IPS-18a (cell line): ENCODE data around the gene PARN.
"Not testable (repeated sequence)": the region's sequence is repeated elsewhere in the genome, so short reads cannot be mapped to it uniquely, and the experiment has no call there.

Experiments
- H3K27ac ChIP-seq: one replicate; pipeline ENCODE4 v1.5.1; 2013; ENCODE audit warnings: low read length
- H3K27me3 ChIP-seq: one replicate; pipeline ENCODE4 v1.6.1; 2013; ENCODE audit warnings: mild to moderate bottlenecking, low read length; ENCODE audit not compliant: control insufficient read depth, insufficient read depth
- H3K36me3 ChIP-seq: one replicate; pipeline ENCODE4 v1.6.1; 2013; ENCODE audit warnings: low read depth, low read length; ENCODE audit not compliant: control insufficient read depth
- H3K4me1 ChIP-seq: one replicate; pipeline ENCODE4 v1.6.1; 2013; ENCODE audit warnings: low read depth, low read length; ENCODE audit not compliant: control insufficient read depth
- H3K4me3 ChIP-seq: one replicate; pipeline ENCODE4 v1.5.1; 2013; ENCODE audit warnings: low read length
- H3K9ac ChIP-seq: one replicate; pipeline ENCODE4 v1.6.1; 2013; ENCODE audit warnings: mild to moderate bottlenecking, low read length, moderate library complexity
- H3K9me3 ChIP-seq: one replicate; pipeline ENCODE4 v1.6.1; 2013; ENCODE audit warnings: low read depth, low read length; ENCODE audit not compliant: control insufficient read depth

The PARN gene

DNA sequence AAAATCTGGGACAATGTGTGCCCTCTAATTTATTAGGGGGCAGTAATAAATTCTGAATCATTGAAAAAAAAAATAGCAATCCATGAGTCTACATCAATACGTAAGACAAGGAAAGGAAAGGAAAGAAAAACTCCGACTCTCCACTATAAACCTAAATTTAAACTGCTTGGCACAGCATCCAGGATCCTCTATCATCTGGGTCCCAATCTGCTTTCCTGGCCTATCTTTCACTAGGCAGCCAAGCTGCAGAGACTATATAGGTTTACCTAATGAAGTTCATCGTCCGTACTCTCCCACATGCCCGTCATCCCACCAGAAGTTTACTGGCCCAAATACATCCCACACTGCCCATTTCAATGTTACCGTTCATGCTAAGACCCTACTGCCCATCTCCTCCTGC, 179.2 kb downstream of the PARN start:
- Histone ChIP-seq H3K36me3 (no peaks in the 10 kb centered on the region), H3K9ac (no peak overlapping the region), H3K9me3 (no peaks in the 10 kb centered on the region), H3K4me1 (no peaks in the 10 kb centered on the region), H3K27ac (no peak overlapping the region), H3K27me3 (no peaks in the 10 kb centered on the region), H3K4me3 (no peak overlapping the region)

DNA sequence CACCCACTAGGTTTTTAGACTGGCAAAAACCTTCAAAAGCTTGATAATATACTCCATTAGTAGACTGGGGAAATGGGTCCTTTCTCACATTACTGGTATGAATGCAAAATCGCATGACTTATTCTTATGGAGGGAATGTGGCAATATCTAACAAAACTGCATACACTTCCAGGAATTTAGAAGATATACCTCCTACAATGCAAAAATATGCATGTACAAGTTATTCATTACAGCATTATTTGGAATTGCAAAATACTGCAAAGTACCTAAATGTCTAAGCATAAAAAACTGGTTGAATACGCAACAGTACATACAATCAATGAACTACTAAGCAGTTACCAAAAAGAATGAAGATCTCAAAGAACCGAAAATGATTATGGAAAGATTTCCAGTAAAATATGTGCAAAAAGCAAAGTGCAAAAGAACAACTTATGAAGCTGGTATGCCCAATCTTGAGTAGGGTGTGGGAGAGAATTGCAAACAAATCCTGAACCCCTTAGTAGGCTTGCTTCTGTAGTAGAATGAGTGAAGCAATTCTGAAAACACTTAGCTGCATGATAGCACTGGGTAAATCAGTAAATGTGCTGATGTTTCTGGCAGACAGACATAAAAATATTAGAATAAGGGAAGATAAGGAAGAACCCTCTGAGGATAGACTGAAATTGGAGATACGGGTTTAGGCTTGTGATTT, 180.1 kb downstream of the PARN start:
- Histone ChIP-seq H3K4me3 (no peak overlapping the region), H3K9ac (no peak overlapping the region), H3K27me3 (no peaks in the 10 kb centered on the region), H3K4me1 (no peaks in the 10 kb centered on the region), H3K36me3 (peaks cover 4% of the 10 kb centered on the region), H3K9me3 (no peaks in the 10 kb centered on the region), H3K27ac (no peak overlapping the region)

DNA sequence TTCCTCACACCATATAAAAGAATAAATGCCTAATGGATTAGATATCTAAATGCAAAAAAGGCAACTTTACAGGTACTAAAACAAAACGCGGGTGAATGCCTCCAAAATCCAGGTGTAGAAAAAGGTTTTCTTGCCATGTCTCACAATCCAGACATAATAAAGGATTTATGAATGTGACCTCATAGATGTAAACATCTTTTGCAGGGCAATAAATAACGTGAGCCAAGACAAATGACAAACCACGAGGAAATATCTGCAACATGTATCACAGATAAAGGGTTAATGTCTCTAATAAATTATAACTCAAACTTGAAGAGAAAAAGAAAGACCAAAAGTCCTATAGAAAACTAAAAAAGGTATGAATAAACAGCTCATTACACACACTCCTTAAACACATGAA, 180.7 kb downstream of the PARN start:
- Histone ChIP-seq H3K27ac (no peak overlapping the region), H3K9ac (no peak overlapping the region), H3K27me3 (no peaks in the 10 kb centered on the region), H3K9me3 (no peaks in the 10 kb centered on the region), H3K4me3 (no peak overlapping the region), H3K4me1 (no peaks in the 10 kb centered on the region), H3K36me3 (peaks cover 4% of the 10 kb centered on the region)

DNA sequence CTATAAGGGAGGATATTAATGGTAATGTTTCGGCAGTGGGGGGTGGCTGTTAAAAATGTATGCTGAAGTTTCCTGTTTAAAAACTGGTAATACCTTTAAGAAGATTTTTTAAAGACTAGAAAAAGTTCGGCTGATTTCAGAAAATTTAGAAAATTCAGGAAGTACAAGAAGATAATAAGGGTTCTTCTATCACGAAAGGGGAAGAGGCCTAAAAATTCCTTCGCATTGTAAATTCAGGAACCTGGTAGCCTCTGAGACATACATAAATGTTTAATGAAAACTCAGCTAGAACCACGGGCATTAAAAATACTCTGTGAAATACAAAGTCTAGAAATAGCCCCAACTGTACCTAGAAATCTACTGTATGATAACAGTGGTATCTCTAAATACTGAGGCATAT, 181.2 kb downstream of the PARN start:
- Histone ChIP-seq H3K27ac (no peak overlapping the region), H3K9me3 (no peaks in the 10 kb centered on the region), H3K27me3 (no peaks in the 10 kb centered on the region)

DNA sequence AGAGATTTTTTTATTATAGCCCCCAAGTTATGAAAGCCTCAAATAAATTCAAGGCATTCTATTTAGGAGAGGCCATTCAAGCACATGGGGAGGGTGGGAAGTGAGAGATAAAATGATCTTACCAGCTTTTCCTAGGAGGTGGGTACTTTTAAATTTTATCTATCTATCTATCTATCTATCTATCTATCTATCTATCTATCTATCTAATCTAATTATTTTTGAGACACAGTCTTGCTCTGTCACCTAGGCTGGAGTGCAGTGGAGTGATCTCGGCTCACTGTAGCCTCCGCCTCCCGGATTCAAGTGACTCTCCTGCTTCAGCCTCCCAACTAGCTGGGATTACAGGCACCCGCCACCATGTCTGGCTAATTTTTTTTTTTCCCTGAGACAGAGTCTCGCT, 182.3 kb downstream of the PARN start:
- H3K36me3 ChIP-seq: peaks cover 4% of the 10 kb centered on the region
- no peak overlapping the region for H3K9ac ChIP-seq
- no peak overlapping the region for H3K27ac ChIP-seq
- no peaks in the 10 kb centered on the region for H3K4me1 ChIP-seq
- H3K9me3 ChIP-seq: no peaks in the 10 kb centered on the region
- H3K4me3 ChIP-seq: no peak overlapping the region
- no peaks in the 10 kb centered on the region for H3K27me3 ChIP-seq

More for the DNA sequence above, 181.2 kb downstream of the PARN start:
- peaks cover 4% of the 10 kb centered on the region for H3K36me3 ChIP-seq
- H3K4me1 ChIP-seq: no peaks in the 10 kb centered on the region
- no peak overlapping the region for H3K4me3 ChIP-seq
- no peak overlapping the region for H3K9ac ChIP-seq

DNA sequence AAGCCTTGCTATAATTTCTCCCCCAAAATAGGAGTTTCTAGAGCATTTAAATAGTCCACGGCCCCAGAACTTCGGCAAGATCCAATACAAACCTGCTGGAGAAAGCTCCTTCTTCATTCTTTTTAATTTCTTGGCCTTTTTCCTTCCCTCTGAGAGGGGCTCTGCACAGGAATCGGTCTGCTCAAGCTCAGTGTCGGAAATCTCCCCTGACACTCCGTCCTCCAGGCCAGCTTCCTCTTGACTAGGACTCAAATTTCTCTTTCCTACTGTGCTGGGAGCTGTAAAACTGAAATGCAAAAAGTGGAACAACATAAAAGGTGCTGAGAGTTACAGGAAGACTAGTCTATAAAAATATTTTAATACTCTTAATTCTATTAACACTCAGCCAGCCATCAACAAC, 183.3 kb downstream of the PARN start:
- Histone ChIP-seq H3K27ac (no peak overlapping the region), H3K9ac (no peak overlapping the region), H3K4me3 (no peak overlapping the region), H3K27me3 (no peaks in the 10 kb centered on the region), H3K36me3 (peaks cover 4% of the 10 kb centered on the region), H3K9me3 (no peaks in the 10 kb centered on the region), H3K4me1 (peaks cover 3% of the 10 kb centered on the region)

DNA sequence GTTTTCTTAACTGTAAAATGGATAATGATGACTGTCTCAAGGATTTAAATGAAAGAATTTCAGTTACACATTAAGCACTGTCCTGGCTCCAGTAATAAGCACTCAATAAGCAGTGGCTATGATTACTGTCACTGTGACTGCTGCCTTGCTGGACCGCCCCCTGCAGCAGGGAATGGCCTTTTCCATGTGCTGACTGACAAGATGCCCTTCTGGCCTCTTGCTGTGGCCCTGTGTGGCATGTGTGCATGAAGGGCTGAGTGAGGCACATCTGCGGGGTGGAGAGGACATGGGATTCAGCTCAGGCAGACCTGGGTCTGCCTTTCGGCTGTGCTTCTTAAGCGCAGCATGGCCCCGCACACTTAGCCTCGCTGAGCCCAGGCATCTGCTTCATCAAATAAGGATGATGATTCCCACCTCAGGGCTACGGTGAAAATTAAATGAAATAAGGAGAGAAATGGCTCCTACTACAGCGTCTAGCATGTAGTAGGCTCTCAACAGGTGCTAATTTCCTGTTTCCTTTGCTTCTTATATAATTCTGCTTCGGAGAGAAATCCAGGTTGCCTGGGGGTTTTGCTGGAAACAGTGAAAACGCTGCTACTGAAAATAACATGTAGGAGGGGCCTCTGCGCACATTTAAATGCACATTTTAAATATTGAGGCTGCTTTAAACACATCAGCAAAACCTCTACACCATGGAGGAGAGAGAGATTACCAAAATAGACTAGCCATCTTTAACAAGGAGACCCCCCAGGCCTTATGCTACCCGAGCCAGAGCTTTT, 183.9 kb downstream of the PARN start:
- Histone ChIP-seq H3K9me3 (no peaks in the 10 kb centered on the region), H3K27ac (no peak overlapping the region), H3K36me3 (peaks cover 4% of the 10 kb centered on the region), H3K27me3 (no peaks in the 10 kb centered on the region), H3K9ac (no peak overlapping the region), H3K4me3 (no peak overlapping the region), H3K4me1 (peaks cover 5% of the 10 kb centered on the region)

DNA sequence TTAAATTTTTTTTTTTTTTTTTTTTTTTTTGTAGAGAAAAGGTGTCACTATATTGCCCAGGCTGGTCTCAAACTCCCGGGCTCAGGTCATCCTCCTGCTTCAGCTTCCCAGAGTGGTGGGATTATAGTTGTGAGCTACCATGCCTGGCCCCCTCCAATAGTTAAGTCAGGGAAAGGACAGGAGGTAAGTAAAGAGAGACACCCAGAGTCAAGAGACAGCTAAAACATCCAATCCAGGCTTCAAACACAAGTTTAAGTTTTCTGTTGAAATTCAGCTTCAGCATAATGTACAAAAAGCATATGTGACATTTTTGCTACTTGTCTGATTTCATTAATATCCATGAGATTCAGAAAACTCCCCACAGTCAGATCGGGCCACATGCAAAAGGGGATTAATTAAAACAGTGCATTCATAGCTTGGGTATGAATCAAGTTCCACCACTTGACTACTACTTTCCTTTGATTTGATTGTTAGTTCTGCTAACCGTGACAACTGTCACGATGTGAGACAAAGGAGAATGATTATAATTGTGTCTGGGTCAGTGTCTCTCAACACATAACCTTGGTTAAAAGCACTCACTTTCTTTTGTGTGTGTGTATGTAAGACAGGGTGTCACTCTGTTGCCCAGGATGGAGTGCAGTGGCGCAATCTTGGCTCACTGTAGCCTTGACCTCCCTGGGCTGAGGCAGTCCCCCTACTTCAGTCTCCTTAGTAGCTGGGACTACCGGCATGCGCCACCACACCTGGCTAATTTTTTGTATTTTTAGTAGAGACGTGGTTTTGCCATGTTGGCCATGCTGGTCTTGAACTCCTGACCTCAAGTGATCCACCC, 184.9 kb downstream of the PARN start:
- Histone ChIP-seq H3K4me3 (no peak overlapping the region), H3K9ac (no peak overlapping the region), H3K27ac (no peak overlapping the region), H3K36me3 (peaks cover 4% of the 10 kb centered on the region), H3K4me1 (peaks cover 5% of the 10 kb centered on the region), H3K27me3 (no peaks in the 10 kb centered on the region), H3K9me3 (no peaks in the 10 kb centered on the region)

DNA sequence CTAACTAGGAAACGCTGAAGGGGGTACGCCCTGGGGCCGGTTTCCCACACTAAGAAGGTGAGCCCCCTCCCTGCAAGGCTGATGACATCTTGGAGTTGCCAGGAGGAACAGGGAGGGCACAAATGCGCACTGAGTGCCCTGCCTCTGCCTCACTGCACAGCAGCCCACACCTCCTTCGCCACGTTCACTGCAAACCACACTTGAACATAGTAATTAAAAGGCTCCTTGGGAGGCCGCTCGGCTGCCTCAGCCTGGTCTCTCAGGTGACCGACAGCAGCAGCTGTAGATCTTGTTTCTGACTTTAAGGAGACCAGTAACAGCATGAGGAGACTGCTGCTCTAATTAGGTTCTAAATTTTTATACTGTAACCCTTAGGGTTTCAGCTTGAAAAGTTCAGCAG, 188.5 kb downstream of the PARN start:
- H3K9ac ChIP-seq, H3K4me3 ChIP-seq, H3K9me3 ChIP-seq, H3K36me3 ChIP-seq, H3K27me3 ChIP-seq, H3K27ac ChIP-seq, H3K4me1 ChIP-seq: not testable (repeated sequence)

DNA sequence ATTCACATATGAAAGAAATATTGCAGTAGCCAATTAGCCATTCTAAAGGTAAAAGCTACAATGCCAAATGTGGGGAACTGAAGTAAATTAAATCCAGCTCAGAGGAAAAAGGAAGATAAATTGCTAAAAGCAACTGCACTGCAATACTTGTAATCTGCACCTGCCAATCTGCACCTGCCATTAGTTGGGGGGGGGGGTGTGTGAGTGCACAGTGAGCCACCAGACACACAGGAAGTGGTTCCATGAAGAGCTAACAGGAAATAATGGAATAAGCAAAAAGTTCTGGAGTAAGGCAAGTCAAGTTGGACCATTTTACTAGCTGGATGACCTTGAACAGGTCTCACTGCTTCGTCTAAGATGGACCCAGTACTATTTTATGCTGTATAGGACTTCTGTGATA, 191.8 kb downstream of the PARN start:
- no peak overlapping the region for H3K27ac ChIP-seq
- H3K4me3 ChIP-seq: no peak overlapping the region
- no peaks in the 10 kb centered on the region for H3K9me3 ChIP-seq
- no peaks in the 10 kb centered on the region for H3K27me3 ChIP-seq
- no peak overlapping the region for H3K9ac ChIP-seq
- H3K36me3 ChIP-seq: no peaks in the 10 kb centered on the region
- H3K4me1 ChIP-seq: peaks cover 5% of the 10 kb centered on the region

DNA sequence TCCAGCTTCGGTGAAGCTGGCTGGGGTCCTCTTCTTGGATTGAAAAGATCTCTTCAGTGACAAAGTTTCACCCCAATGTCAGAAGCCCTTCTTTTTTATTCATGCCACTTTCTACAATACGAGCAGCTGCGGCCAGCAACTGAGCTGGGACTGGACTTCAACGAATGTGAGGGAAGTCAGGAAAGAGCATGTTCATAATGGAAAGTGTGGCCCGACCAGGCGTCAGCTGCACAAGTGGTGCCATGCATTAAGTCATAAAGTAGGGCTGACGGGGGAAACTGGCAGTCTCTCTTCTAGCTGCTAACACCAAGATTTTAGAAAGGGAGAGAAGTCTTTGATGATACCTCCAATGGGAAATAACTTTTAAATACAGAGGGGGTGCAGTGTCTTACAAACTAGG, 192.6 kb downstream of the PARN start:
- Histone ChIP-seq H3K27ac (no peak overlapping the region), H3K27me3 (no peaks in the 10 kb centered on the region), H3K4me1 (peaks cover 5% of the 10 kb centered on the region)

More for the DNA sequence above, 192.6 kb downstream of the PARN start:
- Histone ChIP-seq H3K9ac (no peak overlapping the region), H3K36me3 (no peaks in the 10 kb centered on the region), H3K4me3 (no peak overlapping the region), H3K9me3 (no peaks in the 10 kb centered on the region)
